GM13976 (cell line): ENCODE data around the gene SH2D3C.

Source experiments
- DNase-seq: peaks from one replicate; pipeline ENCODE4 v3.0.0; 2012; ENCODE audit warnings: low spot score
- CTCF ChIP-seq: IDR thresholded peaks from 2 replicates; pipeline ENCODE4 v1.5.1; 2012; ENCODE audit warnings: borderline replicate concordance, mild to moderate bottlenecking; ENCODE audit not compliant: insufficient read depth; ENCODE audit errors: extremely low read depth, missing control alignments, control extremely low read depth
- in situ Hi-C: fragments of 300-500 bp; cut with MboI; formaldehyde crosslinking; loops from one replicate; pipeline ENCODE4 v1.12.0; 2022; ENCODE audit warnings: low sequenced_read_pairs, mixed read lengths, inconsistent platforms; ENCODE audit not compliant: unreplicated experiment

The SH2D3C gene

GRCh38 chr9:127756233-127756632 is 22.2 kb downstream of the SH2D3C start:
- in situ Hi-C loops = no loop called here

GRCh38 chr9:127755061-127756060 is 23.1 kb downstream of the SH2D3C start:
- no peak for DNase-seq
- in situ Hi-C loops = no loop called here
- no peak for TF ChIP-seq CTCF

More at GRCh38 chr9:127756233-127756632, 22.2 kb downstream of the SH2D3C start:
- DNase-seq = no peak
- no peak for TF ChIP-seq CTCF

GRCh38 chr9:127754099-127755060 is 24.1 kb downstream of the SH2D3C start:
- no peak for DNase-seq
- in situ Hi-C loops = no loop called here
- no peak for TF ChIP-seq CTCF

- in situ Hi-C loops = no loop called here
- DNase-seq = no peak
- TF ChIP-seq CTCF = no peak
These were observed 24.8 kb downstream of the SH2D3C start for GRCh38 chr9:127753622-127754021.

GRCh38 chr9:127753148-127753547 is 25.3 kb downstream of the SH2D3C start:
- in situ Hi-C loops = no loop called here
- TF ChIP-seq CTCF = no peak
- no peak for DNase-seq
